ENCODE results near the gene LRIT3. TPM values are rescaled to one million over a fixed set of nuclear protein-coding genes. Genes with fewer than 3 reads are reported as not detected.

The LRIT3 gene
- total and polyA plus RNA-seq, 2 of the 13 experiments (the other 11 are each of a cell fraction or from before 2014, with no cell fraction given): 0.03 TPM; not detected in 1

DNA sequence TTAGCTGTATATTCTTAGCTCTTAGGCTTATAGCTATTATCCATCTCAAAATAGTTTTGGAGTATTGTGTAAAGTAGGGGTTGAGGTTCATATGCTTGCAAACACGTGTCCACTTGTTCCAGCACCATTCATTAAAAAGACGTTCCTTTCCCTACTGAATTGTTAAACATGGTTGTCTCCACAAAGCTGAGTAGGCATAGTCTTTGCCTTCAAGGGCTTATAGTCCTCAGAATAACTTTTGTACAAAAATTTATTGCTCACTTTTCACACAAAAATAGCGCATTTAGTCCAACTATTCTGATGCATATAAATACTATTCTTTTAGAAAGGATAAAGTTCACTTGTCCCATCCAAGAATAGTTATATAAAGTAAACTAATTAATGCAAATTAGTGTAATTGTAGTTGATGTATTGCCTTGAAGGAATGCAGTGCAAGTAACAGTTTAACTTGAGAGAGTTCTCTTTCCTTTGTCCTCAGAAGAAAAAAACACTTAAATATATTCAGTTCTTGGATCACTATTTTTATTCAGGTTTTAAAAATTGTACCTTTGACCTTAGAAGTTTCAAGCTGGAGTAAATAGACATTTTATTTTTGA, 14.1 kb downstream of the LRIT3 start:
- no peaks in the 10 kb centered on the region for H3K27me3 ChIP-seq (ENCODE audit: control insufficient read depth in 1 of 2, insufficient read depth in 2 of 2, low read length in 2 of 2)
- in situ Hi-C loops (cut with HindIII; ENCODE audit: extremely low pct_ligation_motif_present, low pct_unique_long_range_greater_than_20kb) (no loop called here), intact Hi-C loops (cut with micrococcal nuclease; ENCODE audit: unreplicated experiment) (no loop called here)
- ChIA-PET CTCF (ENCODE audit: low intra/inter-chr PET ratio, low total read pairs) (no interaction called here), POLR2A (no interaction called here)
- H4K20me1 ChIP-seq (ENCODE audit: insufficient read depth, low read length): no peaks in the 10 kb centered on the region
- H3K36me3 ChIP-seq (replicated peaks in 1 of 2; ENCODE audit: control insufficient read depth in 1 of 2, insufficient read depth in 2 of 2, low read length in 2 of 2): no peaks in the 10 kb centered on the region
- no peak for FAIRE-seq
- H3K9ac ChIP-seq (ENCODE audit: insufficient read depth, low read depth, low read length): no peak overlapping the region
- BruUV-seq (replicated peaks): no TSS peak
- no peak for DNase-seq (ENCODE audit: low spot score)
- no peaks in the 10 kb centered on the region for H3K79me2 ChIP-seq (ENCODE audit: insufficient read depth, low read length)
- no peak overlapping the region for H3K4me3 ChIP-seq (replicated peaks in 1 of 3; ENCODE audit: insufficient read depth in 1 of 3, low read depth in 2 of 3, low read length in 3 of 3)
- no peak for ATAC-seq
- no peak overlapping the region for H2AFZ ChIP-seq (ENCODE audit: low read length)
- H3K27ac ChIP-seq (ENCODE audit: extremely low read length, insufficient read depth, low read length): no peak overlapping the region
- H3K9me3 ChIP-seq (ENCODE audit: low read length): peaks cover 10% of the 10 kb centered on the region
- no peaks in the 10 kb centered on the region for H3K4me1 ChIP-seq (ENCODE audit: insufficient read depth, low read length)
- WGBS (ENCODE audit: low lambda C conversion rate): 6% methylated on average over 3 of the region's 3 CpGs
- H3K4me2 ChIP-seq (ENCODE audit: low read depth, low read length): no peak overlapping the region
- no peak for TF ChIP-seq DPF2 (CRISPR knock-in tag; IDR thresholded peaks at IDR 0.05; ENCODE audit: borderline replicate concordance, low read depth)
- no peak for TF ChIP-seq SPEN (CRISPR knock-in tag; IDR thresholded peaks at IDR 0.05; ENCODE audit: low read depth)
- TF ChIP-seq ZNF879 (CRISPR knock-in tag; IDR thresholded peaks at IDR 0.05): no peak
- no peak for TF ChIP-seq JARID2 (CRISPR knock-in tag; IDR thresholded peaks at IDR 0.05; ENCODE audit: insufficient replicate concordance)
- no peak for TF ChIP-seq CBFB (CRISPR knock-in tag; IDR thresholded peaks at IDR 0.05)
- no peak for TF ChIP-seq TFE3 (CRISPR knock-in tag; IDR thresholded peaks at IDR 0.05)
- no peak for TF ChIP-seq ZNF646 (CRISPR knock-in tag; IDR thresholded peaks at IDR 0.05)
- no peak for TF ChIP-seq THAP11 (CRISPR knock-in tag; IDR thresholded peaks at IDR 0.05)
- no peak for TF ChIP-seq ARNT2 (CRISPR knock-in tag; IDR thresholded peaks at IDR 0.05; ENCODE audit: low read depth)
- TF ChIP-seq ZNF800 (CRISPR knock-in tag; IDR thresholded peaks at IDR 0.05): no peak
- TF ChIP-seq TBP (CRISPR knock-in tag; IDR thresholded peaks at IDR 0.05): no peak
- TF ChIP-seq KDM6A (CRISPR knock-in tag; IDR thresholded peaks at IDR 0.05; ENCODE audit: low read depth): no peak
- no peak for TF ChIP-seq EEA1 (CRISPR knock-in tag; IDR thresholded peaks at IDR 0.05; ENCODE audit: borderline replicate concordance)
- no peak for TF ChIP-seq ZNF878 (CRISPR knock-in tag; IDR thresholded peaks at IDR 0.05)
- no peak for TF ChIP-seq GPN1 (CRISPR knock-in tag; IDR thresholded peaks at IDR 0.05; ENCODE audit: borderline replicate concordance)

All from HepG2 (cell line).